Keratinocyte (primary cell): ENCODE data around the gene THAP2. TPM values are rescaled to one million over a fixed set of nuclear protein-coding genes. Genes with fewer than 3 reads are reported as not detected.

Experiments used
- DNase-seq: peaks from one replicate; pipeline ENCODE4 v3.0.0-alpha.2; 2011; ENCODE audit warnings: low read depth, missing footprints, low spot score
- FAIRE-seq: peaks from 2 replicates; lab custom pipeline; 2011; peaks lifted over from hg19 to GRCh38; lab: Jason Lieb, UNC
- H2AFZ ChIP-seq: 2 replicates; pipeline ENCODE4 v1.6.0; 2012; ENCODE audit warnings: low read length, control low read depth, inconsistent platforms; ENCODE audit not compliant: control insufficient read depth
- H3K27ac ChIP-seq: 2 replicates; pipeline ENCODE4 v1.5.1; 2011; ENCODE audit warnings: low read length; ENCODE audit not compliant: control insufficient read depth, insufficient read depth
- H3K27me3 ChIP-seq: 3 replicates; pipeline ENCODE4 v1.6.0; 2011; ENCODE audit warnings: low read length; ENCODE audit not compliant: control insufficient read depth, insufficient read depth; ENCODE audit errors: extremely low read depth
- H3K36me3 ChIP-seq, 2 experiments: 2 replicates in 1 of 2; 3 replicates in 1 of 2; pipeline ENCODE4 v1.5.1; 2011; ENCODE audit warnings: low read length in 2 of 2, mild to moderate bottlenecking in 1 of 2; ENCODE audit not compliant: control insufficient read depth in 2 of 2, insufficient read depth in 2 of 2; ENCODE audit errors: extremely low read depth in 1 of 2
- H3K4me1 ChIP-seq: 3 replicates; pipeline ENCODE4 v1.5.1; 2011; ENCODE audit warnings: low read length; ENCODE audit not compliant: control insufficient read depth, insufficient read depth; ENCODE audit errors: extremely low read depth
- H3K4me2 ChIP-seq: 3 replicates; pipeline ENCODE4 v1.6.0; 2011; ENCODE audit warnings: low read depth, low read length; ENCODE audit not compliant: control insufficient read depth, insufficient read depth; ENCODE audit errors: extremely low read depth
- H3K4me3 ChIP-seq, 3 experiments: fragments of 200-600 bp in 1 of 3; sonication (generic) in 1 of 3; 2 replicates in 2 of 3; 3 replicates in 1 of 3; pipeline ENCODE4 v1.5.1; 2011 to 2016; ENCODE audit warnings: low read length in 3 of 3, mild to moderate bottlenecking in 3 of 3, control low read depth in 2 of 3, inconsistent platforms in 1 of 3, low read depth in 1 of 3, mixed read lengths in 1 of 3, mixed run types in 1 of 3, moderate library complexity in 1 of 3; ENCODE audit not compliant: control insufficient read depth in 2 of 3, insufficient read depth in 2 of 3; ENCODE audit errors: extremely low read depth in 1 of 3
- H3K79me2 ChIP-seq: 2 replicates; pipeline ENCODE4 v1.6.0; 2012; ENCODE audit warnings: low read length; ENCODE audit not compliant: control insufficient read depth, insufficient read depth
- H3K9ac ChIP-seq: 3 replicates; pipeline ENCODE4 v1.6.0; 2011; ENCODE audit warnings: low read length; ENCODE audit not compliant: control insufficient read depth, insufficient read depth; ENCODE audit errors: extremely low read depth
- H3K9me1 ChIP-seq: 3 replicates; pipeline ENCODE4 v1.6.0; 2011; ENCODE audit warnings: low read length; ENCODE audit not compliant: control insufficient read depth, insufficient read depth; ENCODE audit errors: extremely low read depth
- H3K9me3 ChIP-seq: 2 replicates; pipeline ENCODE4 v1.5.1; 2012; ENCODE audit warnings: low read depth, low read length; ENCODE audit not compliant: control insufficient read depth
- H4K20me1 ChIP-seq: 3 replicates; pipeline ENCODE4 v1.6.0; 2011; ENCODE audit warnings: low read length; ENCODE audit not compliant: control insufficient read depth, insufficient read depth; ENCODE audit errors: extremely low read depth
- CTCF ChIP-seq, 3 experiments: IDR thresholded peaks in 1 of 3; conservative IDR thresholded peaks in 1 of 3; optimal IDR thresholded peaks in 1 of 3; 2 replicates in 2 of 3; 3 replicates in 1 of 3; pipeline versions ENCODE3 to v1.5.1; 2011; ENCODE audit warnings: low read length in 3 of 3, mild to moderate bottlenecking in 3 of 3, moderate library complexity in 2 of 3, control low read depth in 1 of 3, inconsistent platforms in 1 of 3; ENCODE audit not compliant: insufficient read depth in 2 of 3; ENCODE audit errors: extremely low read depth in 1 of 3
- EZH2 ChIP-seq: IDR thresholded peaks from one replicate; pipeline ENCODE4 v1.6.1; 2012; ENCODE audit warnings: inconsistent platforms, mild to moderate bottlenecking, low read length, moderate library complexity
- dilution Hi-C: fragments of 300-500 bp; cut with MboI; formaldehyde crosslinking; loops from one replicate; pipeline ENCODE4 v1.7.0; 2020; ENCODE audit warnings: low sequenced_read_pairs; ENCODE audit not compliant: extremely low pct_ligation_motif_present
- polyA plus RNA-seq, 5 experiments: library from polyadenylated mRNA; depleted of rRNA in 3 of 5; stranded (reverse) in 3 of 5; stranded (forward) in 1 of 5; unstranded in 1 of 5; fragments of >200 nt; gene quantifications; 1 replicate in 1 of 5; 2 replicates in 3 of 5; 3 replicates in 1 of 5; pipeline versions ENCODE4 v1.2.1 to v1.2.3, GENCODE V29; 2011 to 2012; ENCODE audit warnings: missing spikeins in 2 of 5, low read depth in 1 of 5, low replicate concordance in 1 of 5

THAP2 gene
- polyA plus RNA-seq, 1 donor (not counting 4 experiments of a cell fraction or from before 2014, with no cell fraction given), result 4.4 TPM

- peaks cover 30% of the 10 kb centered on the region for H3K79me2 ChIP-seq
- H3K4me3 ChIP-seq, result no peak overlapping the region
- no peaks in the 10 kb centered on the region for H3K27me3 ChIP-seq
- dilution Hi-C loops, result no loop called here
- no peaks in the 10 kb centered on the region for H3K4me1 ChIP-seq
- no peak for DNase-seq
- no peak overlapping the region for H3K27ac ChIP-seq
- no peak for TF ChIP-seq EZH2
- TF ChIP-seq CTCF (optimal IDR thresholded peaks at IDR 0.05 in 1 of 3, IDR thresholded peaks at IDR 0.05 in 1 of 3, conservative IDR thresholded peaks at IDR 0.05 in 1 of 3; ENCODE audit: extremely low read depth in 1 of 3, insufficient read depth in 2 of 3, low read length in 3 of 3), result no peak
- peaks cover 14 to 21% of the 10 kb centered on the region in 2 experiments for H3K36me3 ChIP-seq
- H4K20me1 ChIP-seq, result no peaks in the 10 kb centered on the region
- no peaks in the 10 kb centered on the region for H3K9me1 ChIP-seq
- H3K4me2 ChIP-seq, result no peak overlapping the region
- H3K9ac ChIP-seq, result no peak overlapping the region
- no peak overlapping the region for H2AFZ ChIP-seq
- H3K9me3 ChIP-seq, result no peaks in the 10 kb centered on the region
- FAIRE-seq, result no peak
Observed at GRCh38 chr12:71645268-71645667, 18.8 kb upstream of the THAP2 start.

DNA sequence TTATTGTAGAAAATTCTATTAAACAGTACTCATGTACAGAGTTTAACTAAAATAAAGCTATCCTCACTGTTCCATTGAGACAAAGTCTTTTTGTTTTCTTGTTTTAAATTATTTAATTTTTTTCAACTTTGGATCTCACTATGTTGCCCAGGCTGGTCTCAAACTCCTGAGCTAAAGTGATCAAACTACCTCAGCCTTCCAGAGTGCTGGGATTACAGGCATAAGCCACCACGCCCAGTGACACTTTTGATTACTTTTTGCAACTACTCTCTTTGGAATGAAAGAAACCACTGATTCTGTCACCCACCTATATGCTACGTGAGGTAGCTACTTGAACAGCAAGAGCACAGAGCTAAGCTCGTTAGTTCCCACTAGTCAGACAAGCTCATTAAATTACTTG is 17.6 kb upstream of the THAP2 start:
- H3K9ac ChIP-seq, result no peak overlapping the region
- H3K27ac ChIP-seq, result no peak overlapping the region
- H2AFZ ChIP-seq, result no peak overlapping the region
- no peak for DNase-seq
- no peaks in the 10 kb centered on the region for H3K9me1 ChIP-seq
- peaks cover 16 to 18% of the 10 kb centered on the region in 2 experiments for H3K36me3 ChIP-seq
- H3K79me2 ChIP-seq, result peaks cover 40% of the 10 kb centered on the region
- dilution Hi-C loops, result no loop called here
- no peaks in the 10 kb centered on the region for H3K27me3 ChIP-seq
- no peak overlapping the region for H3K4me3 ChIP-seq
- H3K4me2 ChIP-seq, result no peak overlapping the region
- TF ChIP-seq EZH2, result no peak
- TF ChIP-seq CTCF (optimal IDR thresholded peaks at IDR 0.05 in 1 of 3, IDR thresholded peaks at IDR 0.05 in 1 of 3, conservative IDR thresholded peaks at IDR 0.05 in 1 of 3; ENCODE audit: extremely low read depth in 1 of 3, insufficient read depth in 2 of 3, low read length in 3 of 3), result no peak
- no peaks in the 10 kb centered on the region for H4K20me1 ChIP-seq
- no peak for FAIRE-seq
- no peaks in the 10 kb centered on the region for H3K4me1 ChIP-seq
- H3K9me3 ChIP-seq, result no peaks in the 10 kb centered on the region
